PFSK-1 (cell line): Measurements from ENCODE around the gene CCDC170.

Experiments
- POLR2AphosphoS5 ChIP-seq: IDR thresholded peaks from 2 replicates; pipeline ENCODE4 v1.6.1; 2012; ENCODE audit warnings: low read depth, mild to moderate bottlenecking, control low read depth, low read length, moderate library complexity
- TF ChIP-seq, protein P1 (sequence below), 2 experiments: IDR thresholded peaks; 2 replicates each; pipeline versions ENCODE4 v1.6.1 to v1.8.0; 2011 to 2012; ENCODE audit warnings: low read depth in 2 of 2, low read length in 2 of 2, control low read depth in 1 of 2, inconsistent platforms in 1 of 2, mild to moderate bottlenecking in 1 of 2, moderate library complexity in 1 of 2; ENCODE audit not compliant: insufficient read depth in 1 of 2

DNA sequence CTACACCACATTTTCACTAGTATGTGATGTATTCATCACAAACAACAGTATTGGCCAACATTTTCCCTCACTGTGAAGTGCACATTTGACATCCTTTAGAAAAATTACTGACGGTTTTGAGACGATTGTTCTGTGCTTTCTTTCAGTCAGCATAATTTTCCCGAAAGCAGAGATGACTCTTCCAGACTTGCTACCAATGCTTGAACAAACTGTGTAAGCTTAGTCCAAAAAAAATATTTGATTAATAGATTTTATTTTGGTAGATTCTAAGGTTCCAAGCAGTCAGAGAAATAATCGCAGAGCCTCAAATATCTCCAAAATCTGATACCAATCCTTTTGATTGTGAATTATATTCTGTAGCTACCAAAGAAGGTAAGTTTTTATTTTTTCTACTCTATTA is 162.6 kb downstream of the CCDC170 start:
- TF ChIP-seq, protein P1, sequence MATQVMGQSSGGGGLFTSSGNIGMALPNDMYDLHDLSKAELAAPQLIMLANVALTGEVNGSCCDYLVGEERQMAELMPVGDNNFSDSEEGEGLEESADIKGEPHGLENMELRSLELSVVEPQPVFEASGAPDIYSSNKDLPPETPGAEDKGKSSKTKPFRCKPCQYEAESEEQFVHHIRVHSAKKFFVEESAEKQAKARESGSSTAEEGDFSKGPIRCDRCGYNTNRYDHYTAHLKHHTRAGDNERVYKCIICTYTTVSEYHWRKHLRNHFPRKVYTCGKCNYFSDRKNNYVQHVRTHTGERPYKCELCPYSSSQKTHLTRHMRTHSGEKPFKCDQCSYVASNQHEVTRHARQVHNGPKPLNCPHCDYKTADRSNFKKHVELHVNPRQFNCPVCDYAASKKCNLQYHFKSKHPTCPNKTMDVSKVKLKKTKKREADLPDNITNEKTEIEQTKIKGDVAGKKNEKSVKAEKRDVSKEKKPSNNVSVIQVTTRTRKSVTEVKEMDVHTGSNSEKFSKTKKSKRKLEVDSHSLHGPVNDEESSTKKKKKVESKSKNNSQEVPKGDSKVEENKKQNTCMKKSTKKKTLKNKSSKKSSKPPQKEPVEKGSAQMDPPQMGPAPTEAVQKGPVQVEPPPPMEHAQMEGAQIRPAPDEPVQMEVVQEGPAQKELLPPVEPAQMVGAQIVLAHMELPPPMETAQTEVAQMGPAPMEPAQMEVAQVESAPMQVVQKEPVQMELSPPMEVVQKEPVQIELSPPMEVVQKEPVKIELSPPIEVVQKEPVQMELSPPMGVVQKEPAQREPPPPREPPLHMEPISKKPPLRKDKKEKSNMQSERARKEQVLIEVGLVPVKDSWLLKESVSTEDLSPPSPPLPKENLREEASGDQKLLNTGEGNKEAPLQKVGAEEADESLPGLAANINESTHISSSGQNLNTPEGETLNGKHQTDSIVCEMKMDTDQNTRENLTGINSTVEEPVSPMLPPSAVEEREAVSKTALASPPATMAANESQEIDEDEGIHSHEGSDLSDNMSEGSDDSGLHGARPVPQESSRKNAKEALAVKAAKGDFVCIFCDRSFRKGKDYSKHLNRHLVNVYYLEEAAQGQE (IDR thresholded peaks at IDR 0.05; ENCODE audit: insufficient read depth in 1 of 2, low read depth in 2 of 2, low read length in 2 of 2): no peak
- TF ChIP-seq POLR2AphosphoS5: no peak
